GM08714 (cell line): Measurements from ENCODE around the gene ARHGEF25.

Experiments used
- H3K4me3 ChIP-seq: fragments of 200-500 bp; sonication (Bioruptor generic); 2 replicates; pipeline ENCODE4 v1.5.1; 2014; ENCODE audit warnings: mild to moderate bottlenecking, low read length, inconsistent platforms
- ZNF274 ChIP-seq: IDR thresholded peaks from 2 replicates; pipeline ENCODE4 v1.6.1; 2012; ENCODE audit warnings: mild to moderate bottlenecking, low read depth, low read length

The ARHGEF25 gene

DNA sequence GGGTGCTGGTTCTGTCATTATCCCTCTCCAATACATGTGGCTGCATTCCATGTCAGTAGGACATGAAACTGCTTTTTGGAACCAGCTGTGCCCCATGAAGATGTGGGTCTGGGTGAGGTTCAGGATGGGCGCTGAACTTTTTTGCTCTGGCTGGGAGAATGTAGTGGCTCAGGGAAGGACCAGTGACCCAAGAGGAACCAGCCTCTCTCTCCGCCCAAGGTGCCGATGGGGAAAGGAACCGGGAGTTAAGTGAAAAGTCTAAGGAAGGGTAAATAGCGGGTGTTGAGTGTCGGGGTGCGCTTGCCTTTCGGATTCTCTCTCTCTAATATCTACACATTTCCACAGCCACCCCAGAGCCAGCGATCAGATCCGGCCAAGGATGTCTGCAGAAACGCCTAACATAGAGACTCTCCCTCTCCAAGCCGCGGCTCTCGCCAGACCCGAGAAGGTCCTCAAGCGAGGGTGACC is 7.8 kb downstream of the ARHGEF25 start:
- H3K4me3 ChIP-seq = no peak overlapping the region
- no peak for TF ChIP-seq ZNF274

DNA sequence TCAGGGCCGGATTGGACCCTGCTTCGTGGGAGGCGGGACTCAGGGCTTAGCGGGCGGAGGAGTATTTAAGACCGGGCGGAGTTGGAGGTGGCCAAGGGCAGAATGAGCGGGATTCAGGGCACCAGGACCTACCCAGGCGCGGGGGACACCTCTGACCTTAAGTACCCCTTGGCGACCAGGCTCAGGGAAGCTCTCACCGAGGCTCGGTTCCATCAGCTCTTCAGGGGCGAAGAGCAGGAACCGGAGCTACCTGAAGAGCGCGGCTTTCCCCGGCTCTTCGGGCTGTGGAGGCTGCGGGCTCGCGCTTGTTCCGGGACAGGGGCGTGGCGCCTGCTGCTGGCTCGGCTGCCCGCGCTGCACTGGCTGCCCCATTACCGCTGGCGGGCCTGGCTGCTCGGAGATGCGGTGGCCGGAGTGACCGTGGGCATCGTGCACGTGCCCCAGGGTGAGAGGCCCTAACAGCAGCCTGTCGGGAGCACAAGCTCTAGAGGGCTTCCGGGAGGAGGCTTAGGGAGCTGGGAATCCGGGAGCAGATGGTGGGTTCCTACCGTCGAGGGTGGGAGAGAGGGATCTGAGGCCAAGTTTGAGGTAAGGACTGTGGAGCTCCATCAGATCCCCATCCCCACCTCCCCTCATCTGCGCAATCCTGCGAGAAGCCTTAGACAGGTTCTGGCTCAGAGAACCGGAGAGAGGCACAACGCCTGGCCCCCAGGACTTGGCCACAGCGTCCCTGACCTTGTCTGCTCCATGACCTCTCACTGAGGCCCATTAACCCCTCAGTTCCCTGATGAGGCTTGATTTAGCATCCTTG is 8.4 kb downstream of the ARHGEF25 start:
- no peak overlapping the region for H3K4me3 ChIP-seq
- TF ChIP-seq ZNF274 = no peak

DNA sequence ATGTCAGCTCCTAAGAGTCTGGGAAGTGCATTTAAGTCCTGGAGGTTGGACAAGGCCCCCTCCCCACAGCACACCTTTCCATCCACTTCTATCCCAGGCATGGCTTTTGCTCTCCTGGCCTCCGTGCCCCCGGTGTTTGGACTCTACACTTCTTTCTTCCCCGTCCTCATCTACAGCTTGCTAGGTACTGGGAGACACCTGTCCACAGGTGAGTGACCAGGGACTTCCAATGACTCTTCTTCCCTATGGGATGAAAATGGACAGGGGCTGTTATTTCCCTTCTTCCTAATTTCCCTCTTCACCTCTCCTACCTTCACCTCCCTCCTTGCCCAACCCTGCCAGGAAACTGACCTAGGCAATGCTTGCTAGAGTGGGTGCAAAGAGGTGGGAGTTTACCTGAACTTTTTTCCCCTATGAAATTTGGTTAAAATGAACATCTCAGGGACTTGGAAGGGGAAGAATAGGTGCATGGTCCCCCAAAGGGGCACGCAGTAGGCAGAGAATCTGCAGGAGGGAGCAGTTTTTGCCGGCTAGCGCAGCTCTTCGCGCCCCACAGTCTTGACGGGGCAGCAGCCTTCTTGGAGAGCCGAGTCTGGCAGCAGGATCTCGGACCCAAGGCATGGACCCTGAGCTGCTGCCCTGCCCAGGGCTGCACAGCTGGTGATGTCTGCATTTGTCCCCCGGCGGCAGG is 9.2 kb downstream of the ARHGEF25 start:
- TF ChIP-seq ZNF274 = no peak
- no peak overlapping the region for H3K4me3 ChIP-seq

DNA sequence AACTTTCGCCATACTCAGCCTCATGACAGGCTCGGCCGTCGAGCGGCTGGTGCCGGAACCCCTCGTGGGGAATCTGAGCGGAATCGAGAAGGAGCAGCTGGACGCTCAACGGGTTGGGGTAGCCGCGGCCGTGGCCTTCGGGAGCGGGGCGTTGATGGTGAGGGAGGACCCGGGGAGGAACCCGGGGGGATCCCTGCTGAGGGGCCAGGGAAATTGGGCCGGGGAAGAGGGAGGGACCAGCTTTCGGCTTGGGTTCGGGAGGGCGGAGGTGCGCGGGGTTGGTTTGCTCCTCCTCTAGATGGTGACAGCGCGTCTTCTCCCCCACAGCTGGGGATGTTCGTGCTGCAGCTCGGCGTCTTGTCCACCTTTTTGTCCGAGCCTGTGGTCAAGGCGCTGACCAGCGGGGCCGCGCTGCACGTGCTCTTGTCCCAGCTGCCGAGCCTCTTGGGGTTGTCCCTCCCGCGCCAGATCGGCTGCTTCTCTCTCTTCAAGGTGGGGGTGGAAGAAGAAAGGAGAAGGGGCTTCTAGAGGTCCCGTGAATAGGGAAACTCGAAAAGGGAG is 9.8 kb downstream of the ARHGEF25 start:
- H3K4me3 ChIP-seq = no peak overlapping the region; the same call in 1 of the 2 replicates
- TF ChIP-seq ZNF274 = no peak

DNA sequence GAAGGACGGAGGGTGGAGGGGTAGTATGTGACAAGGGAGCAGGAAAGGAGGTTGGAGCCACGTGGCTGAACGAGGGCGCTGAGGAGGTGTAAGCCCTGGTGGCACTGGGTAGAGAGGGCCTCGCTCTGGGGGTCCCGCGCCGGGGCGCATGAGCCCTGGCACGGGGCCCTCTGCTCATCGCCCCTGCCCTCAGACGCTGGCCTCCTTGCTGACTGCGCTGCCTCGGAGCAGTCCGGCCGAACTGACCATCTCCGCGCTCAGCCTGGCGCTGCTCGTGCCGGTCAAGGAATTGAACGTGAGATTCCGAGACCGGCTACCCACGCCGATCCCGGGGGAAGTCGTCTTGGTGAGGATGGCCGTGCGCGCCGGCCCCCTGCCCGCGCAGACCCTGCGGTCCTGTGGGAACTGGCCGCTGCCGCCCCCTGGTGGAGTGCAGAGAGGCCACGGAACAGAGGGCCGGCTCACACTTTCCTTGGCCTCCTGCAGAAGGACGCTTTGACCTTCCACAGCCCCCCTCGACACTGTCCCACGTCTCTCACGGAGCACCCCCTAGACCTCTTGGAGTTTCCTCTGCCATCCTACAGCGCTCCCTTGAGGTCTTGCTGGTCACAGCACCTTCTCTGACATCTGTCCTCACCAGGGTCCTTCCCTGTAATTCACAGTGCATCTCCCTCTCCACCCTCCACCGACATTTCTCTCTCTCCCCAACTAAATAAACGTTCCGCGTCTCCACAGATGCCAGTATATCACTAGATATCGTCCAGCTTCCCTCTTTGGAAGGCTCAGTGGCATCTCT is 10.5 kb downstream of the ARHGEF25 start:
- TF ChIP-seq ZNF274 = no peak
- H3K4me3 ChIP-seq = peak overlapping the region; percentile 6; the same call in 1 of the 2 replicates

DNA sequence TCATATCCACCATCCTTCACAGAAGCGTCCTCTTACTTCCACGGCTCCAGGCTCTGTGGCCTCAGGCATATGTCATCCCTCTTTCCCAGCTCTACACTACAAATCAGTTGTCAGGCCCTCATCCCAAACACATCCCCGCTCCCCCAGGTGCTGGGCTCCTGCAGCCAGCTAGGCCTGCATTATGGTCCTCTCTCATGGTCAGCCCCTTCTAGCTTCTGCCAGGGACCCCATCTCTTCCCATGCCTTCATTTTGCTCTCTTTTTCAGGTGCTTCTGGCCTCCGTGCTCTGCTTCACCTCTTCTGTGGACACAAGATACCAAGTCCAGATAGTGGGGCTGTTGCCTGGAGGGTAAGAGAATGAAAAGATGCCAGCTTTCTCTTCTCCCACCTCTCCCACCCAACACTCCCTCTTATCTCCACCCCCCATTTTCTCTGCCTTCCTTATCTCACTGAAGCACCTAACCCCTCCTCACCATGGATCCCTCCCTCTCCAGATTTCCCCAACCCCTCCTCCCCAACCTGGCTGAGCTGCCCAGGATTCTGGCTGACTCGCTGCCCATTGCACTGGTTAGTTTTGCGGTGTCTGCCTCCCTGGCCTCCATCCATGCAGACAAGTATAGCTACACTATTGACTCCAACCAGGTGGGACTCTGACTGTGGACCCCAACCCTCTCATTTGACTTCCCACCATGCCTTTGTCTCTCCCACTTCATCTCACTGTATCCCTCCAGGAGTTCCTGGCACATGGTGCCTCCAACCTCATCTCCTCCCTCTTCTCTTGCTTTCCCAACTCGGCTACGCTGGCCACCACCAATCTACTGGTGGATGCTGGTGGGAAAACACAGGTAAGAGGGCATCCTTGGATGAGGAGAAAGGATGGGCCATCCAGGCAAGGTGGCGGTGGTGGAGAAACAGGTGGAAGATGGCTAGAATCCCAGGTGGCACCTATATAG is 11.3 kb downstream of the ARHGEF25 start:
- TF ChIP-seq ZNF274 = no peak
- H3K4me3 ChIP-seq = no peak overlapping the region

DNA sequence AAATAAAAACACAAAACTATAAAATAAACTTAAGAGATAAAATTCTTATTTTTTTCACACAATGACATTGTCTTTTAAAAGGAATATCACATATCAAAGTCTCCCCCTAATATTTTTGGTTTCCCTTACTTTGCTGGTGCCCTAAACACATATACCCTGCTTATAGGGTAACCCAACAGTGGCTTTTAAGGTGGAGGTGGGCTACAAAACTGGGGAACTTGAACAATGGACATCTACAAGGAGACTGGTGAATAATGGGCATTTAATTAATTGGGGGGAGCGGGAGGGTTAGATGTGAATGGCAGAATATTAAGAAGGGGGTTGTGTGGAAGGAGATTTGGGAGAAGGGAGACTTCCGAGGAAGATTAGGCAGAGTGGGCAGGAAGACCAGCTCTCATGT is 12.2 kb downstream of the ARHGEF25 start:
- TF ChIP-seq ZNF274 = no peak
- H3K4me3 ChIP-seq = no peak overlapping the region

DNA sequence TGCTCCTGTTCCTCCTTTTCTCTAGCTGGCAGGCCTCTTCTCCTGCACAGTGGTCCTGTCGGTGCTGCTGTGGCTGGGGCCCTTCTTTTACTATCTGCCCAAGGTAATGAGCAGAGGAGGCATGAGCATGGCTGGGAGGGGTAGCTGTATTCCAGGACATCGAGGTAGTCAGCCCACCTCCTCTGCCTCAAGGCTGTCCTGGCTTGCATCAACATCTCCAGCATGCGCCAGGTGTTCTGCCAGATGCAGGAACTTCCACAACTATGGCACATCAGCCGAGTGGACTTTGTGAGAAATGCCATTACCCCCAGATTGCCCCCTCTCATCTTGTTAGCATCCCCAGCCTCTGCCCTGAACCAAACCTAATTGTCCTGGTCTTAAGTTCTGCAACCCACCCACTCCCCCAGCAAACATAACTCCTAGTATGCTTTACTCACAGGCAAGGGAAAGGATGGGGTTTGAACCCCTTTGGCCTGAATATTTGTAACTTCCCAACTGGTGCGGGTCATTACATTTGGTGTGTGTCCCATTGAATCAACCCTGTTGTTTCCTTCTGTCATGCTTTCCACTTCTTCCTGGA is 12.7 kb downstream of the ARHGEF25 start:
- no peak overlapping the region for H3K4me3 ChIP-seq
- no peak for TF ChIP-seq ZNF274

DNA sequence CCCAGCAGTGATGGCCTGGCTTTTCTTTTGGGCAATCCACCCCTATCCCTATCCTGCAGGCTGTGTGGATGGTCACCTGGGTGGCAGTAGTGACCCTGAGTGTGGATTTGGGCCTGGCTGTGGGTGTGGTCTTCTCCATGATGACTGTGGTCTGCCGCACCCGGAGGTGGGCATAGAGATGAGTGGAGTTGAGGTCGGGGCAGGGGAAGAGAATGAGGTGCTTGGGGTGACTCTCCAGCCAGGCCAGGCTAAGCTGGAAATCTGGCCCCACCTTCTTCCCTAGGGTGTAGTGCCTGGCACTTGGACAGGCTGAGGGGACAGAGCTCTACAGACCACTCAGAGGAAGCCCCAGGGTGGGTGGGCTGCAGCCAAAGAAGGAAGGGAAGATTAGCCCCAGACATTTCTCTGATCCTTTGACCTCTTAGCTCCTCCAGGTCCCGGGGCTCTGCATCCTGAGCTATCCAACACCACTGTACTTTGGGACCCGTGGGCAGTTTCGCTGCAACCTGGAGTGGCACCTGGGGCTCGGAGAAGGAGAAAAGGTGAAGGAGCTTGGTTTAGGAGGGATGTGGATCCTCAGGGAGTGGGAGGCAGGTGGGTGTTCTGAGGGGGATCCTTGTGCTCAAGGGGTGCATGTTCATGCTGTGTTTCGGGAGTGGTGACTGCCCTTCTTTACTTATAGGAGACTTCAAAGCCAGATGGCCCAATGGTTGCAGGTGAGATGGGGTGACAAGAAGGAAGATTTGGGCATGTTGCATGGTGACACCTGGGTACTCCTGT is 13.4 kb downstream of the ARHGEF25 start:
- no peak for TF ChIP-seq ZNF274
- no peak overlapping the region for H3K4me3 ChIP-seq

DNA sequence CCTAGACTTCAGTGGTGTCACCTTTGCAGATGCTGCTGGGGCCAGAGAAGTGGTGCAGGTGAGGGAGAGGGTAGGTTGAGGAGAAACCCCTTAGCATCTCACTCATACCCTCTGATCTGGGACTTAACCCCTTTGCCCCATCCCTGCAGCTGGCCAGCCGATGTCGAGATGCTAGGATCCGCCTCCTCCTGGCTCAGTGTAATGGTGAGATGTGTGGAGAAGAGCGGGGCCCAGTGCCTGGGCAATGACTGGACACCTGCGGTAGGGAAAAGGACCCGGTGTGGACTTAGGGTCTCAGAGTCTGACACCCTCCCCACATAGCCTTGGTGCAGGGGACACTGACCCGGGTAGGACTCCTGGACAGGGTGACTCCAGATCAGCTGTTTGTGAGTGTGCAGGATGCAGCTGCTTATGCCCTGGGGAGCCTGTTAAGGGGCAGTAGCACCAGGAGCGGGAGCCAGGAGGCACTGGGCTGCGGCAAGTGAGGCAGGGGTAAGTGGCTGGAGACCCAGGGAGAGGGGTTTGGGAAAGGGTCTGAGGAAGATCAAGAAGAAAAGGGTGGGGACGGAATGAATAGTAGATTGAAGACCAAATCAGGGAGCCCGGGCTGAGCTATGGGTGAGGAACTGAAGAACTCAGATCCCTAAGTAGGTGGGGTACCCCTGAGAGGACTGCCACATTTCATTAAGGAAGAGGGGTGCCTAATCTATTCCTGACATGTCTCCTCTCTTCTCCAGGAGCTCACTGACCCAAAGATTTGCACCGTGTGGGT is 14.2 kb downstream of the ARHGEF25 start:
- TF ChIP-seq ZNF274 = no peak

DNA sequence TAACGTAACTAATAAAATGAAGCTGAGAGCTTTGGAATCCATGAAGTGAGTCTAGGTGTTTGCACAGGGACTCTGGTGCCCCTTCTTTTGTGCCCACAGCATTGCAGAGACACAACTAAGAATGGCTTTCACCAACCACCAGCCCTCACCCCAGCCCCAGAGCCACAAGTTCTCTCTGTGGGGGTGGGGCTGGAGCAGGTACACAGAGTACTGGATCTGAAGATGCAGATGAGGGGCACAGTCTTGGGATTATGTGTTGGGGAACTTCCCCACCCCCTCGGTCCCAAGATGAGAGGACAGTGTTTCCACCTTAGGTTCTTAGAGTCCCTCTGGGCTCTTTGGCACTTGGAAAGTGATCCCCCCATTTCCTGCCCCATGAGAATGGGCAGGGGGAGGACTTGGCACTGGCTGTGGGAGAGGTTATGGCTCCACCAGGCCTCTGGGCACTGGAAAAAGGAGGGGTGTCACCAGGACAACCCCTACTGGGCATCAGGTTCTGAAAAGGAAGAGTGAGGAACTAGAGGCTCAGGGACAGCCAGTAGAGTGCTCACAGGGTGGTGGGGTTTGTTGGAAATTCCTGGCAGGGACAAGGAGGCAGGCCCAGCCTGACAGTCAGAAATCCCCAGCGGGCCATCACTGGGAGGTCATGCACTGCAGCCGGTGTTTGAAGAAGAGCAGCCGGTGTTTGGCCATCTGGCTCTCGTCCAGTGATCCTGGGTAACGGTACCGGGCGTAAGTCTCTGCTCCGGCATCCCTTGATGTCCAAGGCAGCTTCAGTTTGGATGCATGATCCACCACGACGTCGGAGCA is 15.1 kb downstream of the ARHGEF25 start:
- TF ChIP-seq ZNF274 = no peak
- no peak overlapping the region for H3K4me3 ChIP-seq

More for the DNA sequence above, 14.2 kb downstream of the ARHGEF25 start:
- no peak overlapping the region for H3K4me3 ChIP-seq
